Fibroblast of lung (primary cell): ENCODE results near the gene PDSS1.

ENCODE experiments used
- CTCF ChIP-seq, 2 donors: IDR thresholded peaks in 1 of 2; conservative IDR thresholded peaks in 1 of 2; 1 replicate in 1 of 2; 2 replicates in 1 of 2; pipeline ENCODE4 v1.5.1; 2011 to 2012; ENCODE audit warnings: low read length in 2 of 2, control low read depth in 1 of 2, inconsistent platforms in 1 of 2, low read depth in 1 of 2, mild to moderate bottlenecking in 1 of 2
- EZH2 ChIP-seq: IDR thresholded peaks from 2 replicates; pipeline ENCODE4 v1.5.1; 2012; ENCODE audit warnings: low read length, control low read depth, mild to moderate bottlenecking; ENCODE audit errors: missing control alignments

DNA sequence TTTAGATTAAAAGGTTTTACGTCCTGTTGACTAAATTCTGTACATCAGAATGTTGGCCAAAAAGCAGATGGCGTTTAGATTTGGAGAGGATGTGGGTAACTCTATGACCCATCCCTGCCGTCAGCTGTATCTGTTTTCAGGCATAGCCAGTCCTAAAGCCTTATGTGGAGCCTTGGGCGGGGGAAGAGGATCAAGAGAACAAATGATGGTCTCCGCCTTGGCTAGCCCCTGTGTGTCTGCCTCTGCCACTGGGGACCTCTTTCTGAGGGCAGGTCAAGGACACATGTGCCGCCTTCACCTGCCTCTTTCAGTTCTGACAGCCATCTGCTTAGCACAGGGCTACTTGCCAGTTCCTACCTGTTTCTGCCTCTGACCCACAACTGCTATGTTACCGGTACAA is 24.1 kb downstream of the PDSS1 start:
- TF ChIP-seq CTCF (conservative IDR thresholded peaks at IDR 0.05 in 1 of 2, IDR thresholded peaks at IDR 0.05 in 1 of 2; ENCODE audit: low read depth in 1 of 2, low read length in 2 of 2) (no peak), EZH2 (no peak)
